HEK293 (cell line): ENCODE measurements around the gene B4GALT2.
A peak's percentile ranks its signal among the peaks of the same experiment; 100 is the strongest.

Experiments used
- CTCF ChIA-PET: fragments of 350-600 bp; formaldehyde crosslinking; extraction: SDS; loops from one replicate; lab custom pipeline; 2021; ENCODE audit warnings: antibody characterized with exemption; lab: Yijun Ruan, JAX
- POLR2A ChIA-PET: fragments of 300-600 bp; formaldehyde crosslinking; extraction: SDS; loops from one replicate; lab custom pipeline; 2020; ENCODE audit warnings: antibody characterized with exemption, inconsistent platforms; lab: Yijun Ruan, JAX
- H3K27ac ChIP-seq: fragments of 200-500 bp; sonication (Bioruptor generic); 2 replicates; pipeline ENCODE4 v1.5.1; 2014; ENCODE audit warnings: low read depth, low read length, control low read depth, inconsistent platforms; ENCODE audit errors: extremely low read depth
- H3K36me3 ChIP-seq, 2 experiments: fragments of 200-500 bp in 1 of 2; sonication (Bioruptor generic) in 1 of 2; 1 replicate in 1 of 2; 2 replicates in 1 of 2; pipeline ENCODE4 v1.5.1; 2014 to 2017; ENCODE audit warnings: inconsistent platforms in 2 of 2, low read length in 2 of 2; ENCODE audit not compliant: control insufficient read depth in 2 of 2, insufficient read depth in 1 of 2
- H3K4me1 ChIP-seq: fragments of 200-500 bp; sonication (Bioruptor generic); 2 replicates; pipeline ENCODE4 v1.5.1; 2014; ENCODE audit warnings: mild to moderate bottlenecking, low read length, inconsistent platforms; ENCODE audit not compliant: control insufficient read depth, insufficient read depth
- H3K4me3 ChIP-seq: 2 replicates; pipeline ENCODE4 v1.5.1; 2011; ENCODE audit warnings: low read depth, mild to moderate bottlenecking, control low read depth, low read length, moderate library complexity
- H3K9me3 ChIP-seq: fragments of 200-500 bp; sonication (Bioruptor generic); 2 replicates; pipeline ENCODE4 v1.5.1; 2014; ENCODE audit warnings: low read depth, low read length, inconsistent platforms; ENCODE audit not compliant: control insufficient read depth, insufficient read depth
- BCL11A ChIP-seq: fragments of 450-650 bp; formaldehyde crosslinking; IDR thresholded peaks from 2 replicates; pipeline ENCODE4 v1.5.1; 2016; ENCODE audit warnings: low read depth, missing biosample characterization, missing genetic modification characterization
- BCL11B ChIP-seq: fragments of 450-650 bp; formaldehyde crosslinking; IDR thresholded peaks from 2 replicates; pipeline ENCODE4 v1.5.1; 2016; ENCODE audit warnings: low read depth, missing biosample characterization, missing genetic modification characterization
- GLIS1 ChIP-seq: fragments of 450-650 bp; formaldehyde crosslinking; IDR thresholded peaks from 2 replicates; pipeline ENCODE4 v1.5.1; 2016; ENCODE audit warnings: missing biosample characterization, missing genetic modification characterization
- HOXA7 ChIP-seq: sonication (generic); formaldehyde crosslinking; IDR thresholded peaks from 2 replicates; pipeline ENCODE4 v1.8.1; 2022; ENCODE audit warnings: missing genetic modification reagents, borderline replicate concordance
- ZBTB17 ChIP-seq: fragments of 450-650 bp; formaldehyde crosslinking; IDR thresholded peaks from 2 replicates; pipeline ENCODE4 v1.5.1; 2016; ENCODE audit warnings: missing biosample characterization, missing genetic modification characterization
- ZFP3 ChIP-seq: fragments of 450-650 bp; formaldehyde crosslinking; IDR thresholded peaks from 2 replicates; pipeline ENCODE4 v1.5.1; 2016; ENCODE audit warnings: low read depth, missing biosample characterization, missing genetic modification characterization
- ZNF121 ChIP-seq: fragments of 450-650 bp; formaldehyde crosslinking; IDR thresholded peaks from 2 replicates; pipeline ENCODE4 v1.5.1; 2016; ENCODE audit warnings: missing biosample characterization, missing genetic modification characterization
- ZNF174 ChIP-seq: fragments of 450-650 bp; formaldehyde crosslinking; IDR thresholded peaks from 2 replicates; pipeline ENCODE4 v1.5.0; 2017; ENCODE audit warnings: missing biosample characterization, mild to moderate bottlenecking, missing genetic modification characterization
- ZNF248 ChIP-seq: fragments of 450-650 bp; formaldehyde crosslinking; IDR thresholded peaks from 2 replicates; pipeline ENCODE4 v1.5.1; 2017; ENCODE audit warnings: missing biosample characterization, missing genetic modification characterization
- ZNF324 ChIP-seq: fragments of 450-650 bp; formaldehyde crosslinking; IDR thresholded peaks from 2 replicates; pipeline ENCODE4 v1.5.1; 2016; ENCODE audit warnings: missing biosample characterization, missing genetic modification characterization
- ZNF391 ChIP-seq: fragments of 450-650 bp; formaldehyde crosslinking; IDR thresholded peaks from 2 replicates; pipeline ENCODE4 v1.5.1; 2016; ENCODE audit warnings: low read depth, missing biosample characterization, missing genetic modification characterization, borderline replicate concordance
- ZNF558 ChIP-seq: fragments of 450-650 bp; formaldehyde crosslinking; IDR thresholded peaks from 2 replicates; pipeline ENCODE4 v1.5.1; 2016; ENCODE audit warnings: missing biosample characterization, missing genetic modification characterization
- ZNF623 ChIP-seq: fragments of 450-650 bp; formaldehyde crosslinking; IDR thresholded peaks from 2 replicates; pipeline ENCODE4 v1.5.1; 2016; ENCODE audit warnings: missing biosample characterization, missing genetic modification characterization
- ZNF654 ChIP-seq: fragments of 450-650 bp; formaldehyde crosslinking; IDR thresholded peaks from 2 replicates; pipeline ENCODE4 v1.5.1; 2016; ENCODE audit warnings: low read depth, missing biosample characterization, missing genetic modification characterization
- ZNF785 ChIP-seq: fragments of 450-650 bp; formaldehyde crosslinking; IDR thresholded peaks from 2 replicates; pipeline ENCODE4 v1.5.1; 2016; ENCODE audit warnings: missing biosample characterization, missing genetic modification characterization
- TF ChIP-seq, protein P1 (sequence below): fragments of 450-650 bp; formaldehyde crosslinking; IDR thresholded peaks from 2 replicates; pipeline ENCODE4 v1.5.1; 2017; ENCODE audit warnings: missing biosample characterization, missing genetic modification characterization
- TF ChIP-seq, protein P2 (sequence below): fragments of 450-650 bp; formaldehyde crosslinking; IDR thresholded peaks from 2 replicates; pipeline ENCODE4 v1.5.1; 2016; ENCODE audit warnings: missing biosample characterization, missing genetic modification characterization
- TF ChIP-seq, protein P3 (sequence below): fragments of 450-650 bp; formaldehyde crosslinking; IDR thresholded peaks from 2 replicates; pipeline ENCODE4 v1.5.1; 2017; ENCODE audit warnings: missing biosample characterization, missing genetic modification characterization
- TF ChIP-seq, protein P4 (sequence below): fragments of 450-650 bp; formaldehyde crosslinking; IDR thresholded peaks from 2 replicates; pipeline ENCODE4 v1.5.1; 2016; ENCODE audit warnings: missing biosample characterization, missing genetic modification characterization, low read depth
- TF ChIP-seq, protein P5 (sequence below): fragments of 450-650 bp; formaldehyde crosslinking; optimal IDR thresholded peaks from 2 replicates; pipeline ENCODE3; 2016; ENCODE audit warnings: missing biosample characterization, mild to moderate bottlenecking, missing genetic modification characterization
- TF ChIP-seq, protein P6 (sequence below): fragments of 450-650 bp; formaldehyde crosslinking; IDR thresholded peaks from 2 replicates; pipeline ENCODE4 v1.5.1; 2016; ENCODE audit warnings: missing biosample characterization, missing genetic modification characterization, borderline replicate concordance

B4GALT2 gene

GRCh38 chr1:43933386-43934100, 45.5 kb upstream of the B4GALT2 start, which contains the start of gene ARTN:
TSS of gene ARTN (plus strand) at chr1:43933801. CDS start at chr1:43935657, 1,856 bp downstream.
- peak within 1 kb of the TSS; percentile 7; the same call in 1 of the 2 replicates for H3K27ac ChIP-seq
- H3K4me3 ChIP-seq: peak within 1 kb of the TSS; percentile 35
- ChIA-PET POLR2A (interaction anchor here (0.9 to 1.2 kb wide), 2 partner anchors 14 to 170 kb away, joined by 3 read pairs; partner anchors contain the start of gene IPO13), CTCF (interaction anchor here (0.6 to 12.4 kb wide), 26 partner anchors 7 to 519 kb away, joined by 3 to 555 read pairs (median 6); partner anchors contain the start of gene IPO13)
- H3K4me1 ChIP-seq: peaks cover 3% of the 10 kb centered on the region; the same call in 1 of the 2 replicates
- H3K36me3 ChIP-seq: peaks cover 0 to 9% of the 10 kb centered on the region in 2 experiments; a peak in 1 of 3 replicates
- no peaks in the 10 kb centered on the region for H3K9me3 ChIP-seq
- TF ChIP-seq ZNF324 (tag by site-specific recombination) (peak; percentile 47; the same call in 1 of the 2 replicates), BCL11B (no peak), ZFP3 (tag by site-specific recombination) (no peak), ZNF654 (tag by site-specific recombination) (no peak), ZNF391 (tag by site-specific recombination) (no peak), ZNF623 (tag by site-specific recombination) (no peak), ZNF558 (tag by site-specific recombination) (no peak), ZNF174 (tag by site-specific recombination) (no peak), GLIS1 (tag by site-specific recombination) (peak; percentile 61), HOXA7 (CRISPR knock-in tag) (no peak), ZNF785 (no peak), ZNF121 (tag by site-specific recombination) (no peak), ZBTB17 (peak; percentile 76), BCL11A (tag by site-specific recombination) (no peak), ZNF248 (tag by site-specific recombination) (no peak)
- TF ChIP-seq, protein P1, sequence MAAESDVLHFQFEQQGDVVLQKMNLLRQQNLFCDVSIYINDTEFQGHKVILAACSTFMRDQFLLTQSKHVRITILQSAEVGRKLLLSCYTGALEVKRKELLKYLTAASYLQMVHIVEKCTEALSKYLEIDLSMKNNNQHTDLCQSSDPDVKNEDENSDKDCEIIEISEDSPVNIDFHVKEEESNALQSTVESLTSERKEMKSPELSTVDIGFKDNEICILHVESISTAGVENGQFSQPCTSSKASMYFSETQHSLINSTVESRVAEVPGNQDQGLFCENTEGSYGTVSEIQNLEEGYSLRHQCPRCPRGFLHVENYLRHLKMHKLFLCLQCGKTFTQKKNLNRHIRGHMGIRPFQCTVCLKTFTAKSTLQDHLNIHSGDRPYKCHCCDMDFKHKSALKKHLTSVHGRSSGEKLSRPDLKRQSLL (tag by site-specific recombination): no peak
- TF ChIP-seq, protein P2, sequence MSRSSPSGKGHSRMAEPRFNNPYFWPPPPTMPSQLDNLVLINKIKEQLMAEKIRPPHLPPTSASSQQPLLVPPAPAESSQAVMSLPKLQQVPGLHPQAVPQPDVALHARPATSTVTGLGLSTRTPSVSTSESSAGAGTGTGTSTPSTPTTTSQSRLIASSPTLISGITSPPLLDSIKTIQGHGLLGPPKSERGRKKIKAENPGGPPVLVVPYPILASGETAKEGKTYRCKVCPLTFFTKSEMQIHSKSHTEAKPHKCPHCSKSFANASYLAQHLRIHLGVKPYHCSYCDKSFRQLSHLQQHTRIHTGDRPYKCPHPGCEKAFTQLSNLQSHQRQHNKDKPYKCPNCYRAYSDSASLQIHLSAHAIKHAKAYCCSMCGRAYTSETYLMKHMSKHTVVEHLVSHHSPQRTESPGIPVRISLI (tag by site-specific recombination): no peak
- TF ChIP-seq, protein P3, sequence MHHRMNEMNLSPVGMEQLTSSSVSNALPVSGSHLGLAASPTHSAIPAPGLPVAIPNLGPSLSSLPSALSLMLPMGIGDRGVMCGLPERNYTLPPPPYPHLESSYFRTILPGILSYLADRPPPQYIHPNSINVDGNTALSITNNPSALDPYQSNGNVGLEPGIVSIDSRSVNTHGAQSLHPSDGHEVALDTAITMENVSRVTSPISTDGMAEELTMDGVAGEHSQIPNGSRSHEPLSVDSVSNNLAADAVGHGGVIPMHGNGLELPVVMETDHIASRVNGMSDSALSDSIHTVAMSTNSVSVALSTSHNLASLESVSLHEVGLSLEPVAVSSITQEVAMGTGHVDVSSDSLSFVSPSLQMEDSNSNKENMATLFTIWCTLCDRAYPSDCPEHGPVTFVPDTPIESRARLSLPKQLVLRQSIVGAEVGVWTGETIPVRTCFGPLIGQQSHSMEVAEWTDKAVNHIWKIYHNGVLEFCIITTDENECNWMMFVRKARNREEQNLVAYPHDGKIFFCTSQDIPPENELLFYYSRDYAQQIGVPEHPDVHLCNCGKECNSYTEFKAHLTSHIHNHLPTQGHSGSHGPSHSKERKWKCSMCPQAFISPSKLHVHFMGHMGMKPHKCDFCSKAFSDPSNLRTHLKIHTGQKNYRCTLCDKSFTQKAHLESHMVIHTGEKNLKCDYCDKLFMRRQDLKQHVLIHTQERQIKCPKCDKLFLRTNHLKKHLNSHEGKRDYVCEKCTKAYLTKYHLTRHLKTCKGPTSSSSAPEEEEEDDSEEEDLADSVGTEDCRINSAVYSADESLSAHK (tag by site-specific recombination): no peak
- TF ChIP-seq, protein P4, sequence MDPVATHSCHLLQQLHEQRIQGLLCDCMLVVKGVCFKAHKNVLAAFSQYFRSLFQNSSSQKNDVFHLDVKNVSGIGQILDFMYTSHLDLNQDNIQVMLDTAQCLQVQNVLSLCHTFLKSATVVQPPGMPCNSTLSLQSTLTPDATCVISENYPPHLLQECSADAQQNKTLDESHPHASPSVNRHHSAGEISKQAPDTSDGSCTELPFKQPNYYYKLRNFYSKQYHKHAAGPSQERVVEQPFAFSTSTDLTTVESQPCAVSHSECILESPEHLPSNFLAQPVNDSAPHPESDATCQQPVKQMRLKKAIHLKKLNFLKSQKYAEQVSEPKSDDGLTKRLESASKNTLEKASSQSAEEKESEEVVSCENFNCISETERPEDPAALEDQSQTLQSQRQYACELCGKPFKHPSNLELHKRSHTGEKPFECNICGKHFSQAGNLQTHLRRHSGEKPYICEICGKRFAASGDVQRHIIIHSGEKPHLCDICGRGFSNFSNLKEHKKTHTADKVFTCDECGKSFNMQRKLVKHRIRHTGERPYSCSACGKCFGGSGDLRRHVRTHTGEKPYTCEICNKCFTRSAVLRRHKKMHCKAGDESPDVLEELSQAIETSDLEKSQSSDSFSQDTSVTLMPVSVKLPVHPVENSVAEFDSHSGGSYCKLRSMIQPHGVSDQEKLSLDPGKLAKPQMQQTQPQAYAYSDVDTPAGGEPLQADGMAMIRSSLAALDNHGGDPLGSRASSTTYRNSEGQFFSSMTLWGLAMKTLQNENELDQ (tag by site-specific recombination): no peak
- TF ChIP-seq, protein P5, sequence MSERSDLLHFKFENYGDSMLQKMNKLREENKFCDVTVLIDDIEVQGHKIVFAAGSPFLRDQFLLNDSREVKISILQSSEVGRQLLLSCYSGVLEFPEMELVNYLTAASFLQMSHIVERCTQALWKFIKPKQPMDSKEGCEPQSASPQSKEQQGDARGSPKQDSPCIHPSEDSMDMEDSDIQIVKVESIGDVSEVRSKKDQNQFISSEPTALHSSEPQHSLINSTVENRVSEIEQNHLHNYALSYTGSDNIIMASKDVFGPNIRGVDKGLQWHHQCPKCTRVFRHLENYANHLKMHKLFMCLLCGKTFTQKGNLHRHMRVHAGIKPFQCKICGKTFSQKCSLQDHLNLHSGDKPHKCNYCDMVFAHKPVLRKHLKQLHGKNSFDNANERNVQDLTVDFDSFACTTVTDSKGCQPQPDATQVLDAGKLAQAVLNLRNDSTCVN: peak; percentile 23
- TF ChIP-seq, protein P6, sequence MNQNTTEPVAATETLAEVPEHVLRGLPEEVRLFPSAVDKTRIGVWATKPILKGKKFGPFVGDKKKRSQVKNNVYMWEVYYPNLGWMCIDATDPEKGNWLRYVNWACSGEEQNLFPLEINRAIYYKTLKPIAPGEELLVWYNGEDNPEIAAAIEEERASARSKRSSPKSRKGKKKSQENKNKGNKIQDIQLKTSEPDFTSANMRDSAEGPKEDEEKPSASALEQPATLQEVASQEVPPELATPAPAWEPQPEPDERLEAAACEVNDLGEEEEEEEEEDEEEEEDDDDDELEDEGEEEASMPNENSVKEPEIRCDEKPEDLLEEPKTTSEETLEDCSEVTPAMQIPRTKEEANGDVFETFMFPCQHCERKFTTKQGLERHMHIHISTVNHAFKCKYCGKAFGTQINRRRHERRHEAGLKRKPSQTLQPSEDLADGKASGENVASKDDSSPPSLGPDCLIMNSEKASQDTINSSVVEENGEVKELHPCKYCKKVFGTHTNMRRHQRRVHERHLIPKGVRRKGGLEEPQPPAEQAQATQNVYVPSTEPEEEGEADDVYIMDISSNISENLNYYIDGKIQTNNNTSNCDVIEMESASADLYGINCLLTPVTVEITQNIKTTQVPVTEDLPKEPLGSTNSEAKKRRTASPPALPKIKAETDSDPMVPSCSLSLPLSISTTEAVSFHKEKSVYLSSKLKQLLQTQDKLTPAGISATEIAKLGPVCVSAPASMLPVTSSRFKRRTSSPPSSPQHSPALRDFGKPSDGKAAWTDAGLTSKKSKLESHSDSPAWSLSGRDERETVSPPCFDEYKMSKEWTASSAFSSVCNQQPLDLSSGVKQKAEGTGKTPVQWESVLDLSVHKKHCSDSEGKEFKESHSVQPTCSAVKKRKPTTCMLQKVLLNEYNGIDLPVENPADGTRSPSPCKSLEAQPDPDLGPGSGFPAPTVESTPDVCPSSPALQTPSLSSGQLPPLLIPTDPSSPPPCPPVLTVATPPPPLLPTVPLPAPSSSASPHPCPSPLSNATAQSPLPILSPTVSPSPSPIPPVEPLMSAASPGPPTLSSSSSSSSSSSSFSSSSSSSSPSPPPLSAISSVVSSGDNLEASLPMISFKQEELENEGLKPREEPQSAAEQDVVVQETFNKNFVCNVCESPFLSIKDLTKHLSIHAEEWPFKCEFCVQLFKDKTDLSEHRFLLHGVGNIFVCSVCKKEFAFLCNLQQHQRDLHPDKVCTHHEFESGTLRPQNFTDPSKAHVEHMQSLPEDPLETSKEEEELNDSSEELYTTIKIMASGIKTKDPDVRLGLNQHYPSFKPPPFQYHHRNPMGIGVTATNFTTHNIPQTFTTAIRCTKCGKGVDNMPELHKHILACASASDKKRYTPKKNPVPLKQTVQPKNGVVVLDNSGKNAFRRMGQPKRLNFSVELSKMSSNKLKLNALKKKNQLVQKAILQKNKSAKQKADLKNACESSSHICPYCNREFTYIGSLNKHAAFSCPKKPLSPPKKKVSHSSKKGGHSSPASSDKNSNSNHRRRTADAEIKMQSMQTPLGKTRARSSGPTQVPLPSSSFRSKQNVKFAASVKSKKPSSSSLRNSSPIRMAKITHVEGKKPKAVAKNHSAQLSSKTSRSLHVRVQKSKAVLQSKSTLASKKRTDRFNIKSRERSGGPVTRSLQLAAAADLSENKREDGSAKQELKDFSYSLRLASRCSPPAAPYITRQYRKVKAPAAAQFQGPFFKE (tag by site-specific recombination): no peak
